C4-2B (cell line): ENCODE results near the gene BABAM2.

Experiments used
- H3K27ac ChIP-seq: fragments of 450-650 bp; 2 replicates; pipeline ENCODE4 v1.5.1; 2017
- ZFX ChIP-seq: fragments of 450-650 bp; IDR thresholded peaks from 2 replicates; pipeline ENCODE4 v1.6.1; 2017
- TF ChIP-seq, protein P1 (sequence below): fragments of 450-650 bp; conservative IDR thresholded peaks from 2 replicates; pipeline ENCODE4 v1.5.1; 2017; ENCODE audit warnings: mild to moderate bottlenecking

BABAM2 gene

GRCh38 chr2:28049416-28049815 is 158.9 kb downstream of the BABAM2 start:
- TF ChIP-seq, protein P1, sequence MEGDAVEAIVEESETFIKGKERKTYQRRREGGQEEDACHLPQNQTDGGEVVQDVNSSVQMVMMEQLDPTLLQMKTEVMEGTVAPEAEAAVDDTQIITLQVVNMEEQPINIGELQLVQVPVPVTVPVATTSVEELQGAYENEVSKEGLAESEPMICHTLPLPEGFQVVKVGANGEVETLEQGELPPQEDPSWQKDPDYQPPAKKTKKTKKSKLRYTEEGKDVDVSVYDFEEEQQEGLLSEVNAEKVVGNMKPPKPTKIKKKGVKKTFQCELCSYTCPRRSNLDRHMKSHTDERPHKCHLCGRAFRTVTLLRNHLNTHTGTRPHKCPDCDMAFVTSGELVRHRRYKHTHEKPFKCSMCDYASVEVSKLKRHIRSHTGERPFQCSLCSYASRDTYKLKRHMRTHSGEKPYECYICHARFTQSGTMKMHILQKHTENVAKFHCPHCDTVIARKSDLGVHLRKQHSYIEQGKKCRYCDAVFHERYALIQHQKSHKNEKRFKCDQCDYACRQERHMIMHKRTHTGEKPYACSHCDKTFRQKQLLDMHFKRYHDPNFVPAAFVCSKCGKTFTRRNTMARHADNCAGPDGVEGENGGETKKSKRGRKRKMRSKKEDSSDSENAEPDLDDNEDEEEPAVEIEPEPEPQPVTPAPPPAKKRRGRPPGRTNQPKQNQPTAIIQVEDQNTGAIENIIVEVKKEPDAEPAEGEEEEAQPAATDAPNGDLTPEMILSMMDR: no peak
- TF ChIP-seq ZFX: no peak
- no peak overlapping the region for H3K27ac ChIP-seq

- H3K27ac ChIP-seq: no peak overlapping the region
- TF ChIP-seq, protein P1: no peak
- TF ChIP-seq ZFX: no peak
Measured at GRCh38 chr2:28049899-28050298, 159.4 kb downstream of the BABAM2 start.

DNA sequence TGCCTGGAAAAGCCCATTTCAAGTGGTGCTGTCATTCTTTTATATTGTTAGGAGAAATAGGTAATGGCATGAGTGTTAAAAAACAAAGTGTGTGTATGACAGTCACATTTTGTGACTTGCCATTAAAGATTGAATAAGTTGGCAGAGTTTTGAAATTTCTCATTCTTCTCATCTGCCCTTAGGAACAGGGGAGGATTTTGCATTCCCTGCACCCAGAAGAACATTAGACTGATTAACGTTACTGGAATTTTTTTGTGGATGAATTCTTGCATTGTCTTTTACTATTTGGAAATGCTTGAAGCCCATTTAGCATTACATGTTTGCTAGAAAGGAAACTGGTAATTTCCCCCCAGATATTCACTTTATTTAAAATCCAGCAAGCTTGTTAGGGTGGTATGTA is 162.2 kb downstream of the BABAM2 start:
- no peak for TF ChIP-seq ZFX
- TF ChIP-seq, protein P1: no peak

GRCh38 chr2:28053597-28053996 is 163.1 kb downstream of the BABAM2 start:
- TF ChIP-seq, protein P1: no peak
- no peak for TF ChIP-seq ZFX
- no peak overlapping the region for H3K27ac ChIP-seq

More for the DNA sequence above, 162.2 kb downstream of the BABAM2 start:
- H3K27ac ChIP-seq: no peak overlapping the region

DNA sequence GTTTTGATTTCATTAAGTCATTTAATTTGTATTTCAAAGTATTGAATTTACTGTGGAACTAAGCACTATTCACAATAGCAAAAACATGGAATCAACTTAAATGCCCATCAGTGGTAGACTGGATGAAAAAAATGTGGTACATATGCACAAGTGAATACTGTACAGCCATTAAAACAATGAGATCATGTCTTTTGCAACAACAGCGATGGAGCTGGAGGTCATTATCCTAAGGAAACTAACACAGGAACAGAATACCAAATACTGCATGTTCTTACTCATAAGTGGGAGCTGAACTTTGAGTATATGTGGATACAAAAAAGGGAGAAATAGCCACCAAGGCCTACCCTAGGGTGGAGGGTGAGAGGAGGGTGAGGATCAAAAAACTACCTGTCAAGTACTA is 164.4 kb downstream of the BABAM2 start:
- TF ChIP-seq, protein P1: no peak
- no peak for TF ChIP-seq ZFX

GRCh38 chr2:28055325-28055970 is 164.9 kb downstream of the BABAM2 start:
- H3K27ac ChIP-seq: no peak overlapping the region
- no peak for TF ChIP-seq ZFX
- TF ChIP-seq, protein P1: no peak

More for the DNA sequence above, 164.4 kb downstream of the BABAM2 start:
- no peak overlapping the region for H3K27ac ChIP-seq

- no peak overlapping the region for H3K27ac ChIP-seq
- TF ChIP-seq ZFX: no peak
- TF ChIP-seq, protein P1: no peak
Measured at GRCh38 chr2:28058791-28059190, 168.3 kb downstream of the BABAM2 start.
